HFFc6 (cell line): ENCODE results near the gene PLEKHN1. TPM values are rescaled to one million over a fixed set of nuclear protein-coding genes. Genes with fewer than 3 reads are reported as not detected.

Experiments used
- DNase-seq: peaks from one replicate; pipeline ENCODE4 v3.0.0-alpha.2; 2018
- H3K27ac Mint-ChIP-seq: 2 replicates; pipeline ENCODE4 v1.8.0; 2020; ENCODE audit warnings: mild to moderate bottlenecking, mixed read lengths
- H3K27me3 Mint-ChIP-seq: 2 replicates; pipeline ENCODE4 v1.8.0; 2021; ENCODE audit warnings: mild to moderate bottlenecking, moderate library complexity, mixed read lengths; ENCODE audit not compliant: insufficient read depth
- H3K36me3 Mint-ChIP-seq: 2 replicates; pipeline ENCODE4 v1.8.0; 2021; ENCODE audit warnings: low read depth, mixed read lengths
- H3K4me1 Mint-ChIP-seq: 2 replicates; pipeline ENCODE4 v1.8.0; 2020; ENCODE audit warnings: low read depth, mixed read lengths
- H3K4me3 Mint-ChIP-seq: 2 replicates; pipeline ENCODE4 v1.8.0; 2020; ENCODE audit warnings: mild to moderate bottlenecking, moderate library complexity, mixed read lengths
- H3K9me3 Mint-ChIP-seq: 2 replicates; pipeline ENCODE4 v1.8.0; 2020; ENCODE audit warnings: mild to moderate bottlenecking, mixed read lengths
- total RNA-seq, 6 experiments: library from RNA; stranded (reverse); fragmentation: NEBNext Ultra II Directional; extraction: Animal tissue kit (Norgen Biotek cat#: 25700); gene quantifications; 2 replicates in 1 of 6; 3 replicates in 5 of 6; pipeline ENCODE4 v1.2.3, GENCODE V29; 2021
- TF ChIP-seq, protein P1 (sequence below): fragments of 200-600 bp; sonication (generic); IDR thresholded peaks from 2 replicates; pipeline ENCODE4 v1.5.0; 2021; ENCODE audit warnings: antibody characterized with exemption, mild to moderate bottlenecking

The PLEKHN1 gene
- total RNA-seq, 6 experiments from 2014 or later, result 5.2 to 6.9 (median 6.0) TPM

- Mint-ChIP-seq H3K4me1 (peaks cover under 1% of the 10 kb centered on the region; the same call in 1 of the 2 replicates), H3K36me3 (peaks cover 32% of the 10 kb centered on the region), H3K27me3 (peaks cover 4% of the 10 kb centered on the region), H3K4me3 (no peak overlapping the region), H3K27ac (no peak overlapping the region), H3K9me3 (no peaks in the 10 kb centered on the region)
- TF ChIP-seq, protein P1, sequence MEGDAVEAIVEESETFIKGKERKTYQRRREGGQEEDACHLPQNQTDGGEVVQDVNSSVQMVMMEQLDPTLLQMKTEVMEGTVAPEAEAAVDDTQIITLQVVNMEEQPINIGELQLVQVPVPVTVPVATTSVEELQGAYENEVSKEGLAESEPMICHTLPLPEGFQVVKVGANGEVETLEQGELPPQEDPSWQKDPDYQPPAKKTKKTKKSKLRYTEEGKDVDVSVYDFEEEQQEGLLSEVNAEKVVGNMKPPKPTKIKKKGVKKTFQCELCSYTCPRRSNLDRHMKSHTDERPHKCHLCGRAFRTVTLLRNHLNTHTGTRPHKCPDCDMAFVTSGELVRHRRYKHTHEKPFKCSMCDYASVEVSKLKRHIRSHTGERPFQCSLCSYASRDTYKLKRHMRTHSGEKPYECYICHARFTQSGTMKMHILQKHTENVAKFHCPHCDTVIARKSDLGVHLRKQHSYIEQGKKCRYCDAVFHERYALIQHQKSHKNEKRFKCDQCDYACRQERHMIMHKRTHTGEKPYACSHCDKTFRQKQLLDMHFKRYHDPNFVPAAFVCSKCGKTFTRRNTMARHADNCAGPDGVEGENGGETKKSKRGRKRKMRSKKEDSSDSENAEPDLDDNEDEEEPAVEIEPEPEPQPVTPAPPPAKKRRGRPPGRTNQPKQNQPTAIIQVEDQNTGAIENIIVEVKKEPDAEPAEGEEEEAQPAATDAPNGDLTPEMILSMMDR, result no peak
- no peak for DNase-seq
Observed at GRCh38 chr1:950881-951280, 15.4 kb upstream of the PLEKHN1 start.

DNA sequence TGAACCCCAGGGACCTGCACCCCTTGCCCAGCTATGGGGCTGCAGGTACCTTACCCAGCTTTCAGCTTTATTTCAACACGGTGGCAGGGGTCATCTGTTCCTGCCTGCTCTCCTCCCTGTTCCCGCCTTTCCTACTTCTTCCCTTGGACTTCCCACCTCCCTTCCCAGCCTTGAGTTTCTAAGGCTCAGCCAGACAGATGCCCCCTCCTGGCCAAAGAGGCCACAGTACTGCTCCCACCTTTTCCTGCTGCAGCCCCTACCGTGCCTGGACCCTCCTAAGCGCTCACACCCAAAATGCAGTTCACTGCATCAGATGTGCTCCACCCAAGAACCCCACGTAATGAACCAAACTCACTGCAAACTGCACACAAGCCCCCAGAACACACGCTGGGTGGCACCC, 14.9 kb upstream of the PLEKHN1 start:
- Mint-ChIP-seq H3K27me3 (peaks cover 2% of the 10 kb centered on the region; the same call in 1 of the 2 replicates), H3K4me3 (no peak overlapping the region), H3K36me3 (peaks cover 32% of the 10 kb centered on the region), H3K4me1 (no peaks in the 10 kb centered on the region), H3K9me3 (no peaks in the 10 kb centered on the region), H3K27ac (no peak overlapping the region)
- peak; percentile 16 for DNase-seq
- TF ChIP-seq, protein P1, result peak; percentile 65

DNA sequence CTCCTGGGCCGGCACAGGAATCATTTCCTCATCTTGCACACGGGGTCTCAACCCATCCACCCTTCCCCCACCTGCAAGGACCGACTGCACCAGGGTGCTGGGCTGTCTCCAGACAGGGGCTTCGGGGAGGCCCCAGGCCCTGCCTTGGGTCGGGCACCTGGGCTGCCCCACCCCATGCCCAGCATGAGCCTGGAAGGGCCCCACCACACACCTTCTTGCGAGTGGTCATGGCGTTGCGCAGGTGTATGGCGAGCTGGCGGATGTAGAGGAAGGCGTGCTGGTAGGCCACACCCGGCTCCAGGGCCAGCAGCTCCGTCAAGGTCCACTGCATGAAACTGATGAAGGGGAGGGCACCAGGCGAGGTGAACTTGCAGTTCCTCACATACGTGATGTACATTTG, 14.1 kb upstream of the PLEKHN1 start:
- Mint-ChIP-seq H3K36me3 (peaks cover 33% of the 10 kb centered on the region), H3K27me3 (peaks cover 2% of the 10 kb centered on the region; the same call in 1 of the 2 replicates), H3K4me3 (no peak overlapping the region), H3K9me3 (no peaks in the 10 kb centered on the region), H3K4me1 (peaks cover under 1% of the 10 kb centered on the region), H3K27ac (no peak overlapping the region)
- TF ChIP-seq, protein P1, result no peak
- DNase-seq, result no peak

DNA sequence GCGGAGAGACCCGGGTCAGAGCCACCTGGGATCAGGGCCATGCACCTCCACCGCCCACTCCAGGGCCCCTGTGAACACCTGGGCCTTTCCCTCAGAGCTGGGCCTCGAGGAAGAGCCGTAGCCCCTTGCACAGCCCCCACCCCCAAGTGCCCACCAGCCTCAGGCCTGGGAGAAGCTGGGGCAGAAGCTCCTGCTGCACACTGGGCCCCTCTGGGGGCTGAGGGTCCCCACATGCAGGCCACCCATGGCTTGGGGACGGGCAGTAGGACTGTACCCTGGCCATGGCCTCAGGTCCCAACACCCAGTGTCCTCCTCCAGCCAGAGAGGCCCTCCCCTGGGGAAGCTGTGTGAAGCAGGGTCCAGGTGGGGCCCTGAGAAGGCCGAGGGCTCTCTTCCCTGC, 13.7 kb upstream of the PLEKHN1 start:
- H3K4me1 Mint-ChIP-seq, result peaks cover 5% of the 10 kb centered on the region
- TF ChIP-seq, protein P1, result no peak
- DNase-seq, result no peak
- H3K4me3 Mint-ChIP-seq, result no peak overlapping the region
- H3K9me3 Mint-ChIP-seq, result no peaks in the 10 kb centered on the region
- peaks cover 35% of the 10 kb centered on the region for H3K36me3 Mint-ChIP-seq
- H3K27ac Mint-ChIP-seq, result no peak overlapping the region
- H3K27me3 Mint-ChIP-seq, result peaks cover 2% of the 10 kb centered on the region

GRCh38 chr1:953524-954320, 12.6 kb upstream of the PLEKHN1 start:
- Mint-ChIP-seq H3K4me3 (no peak overlapping the region), H3K36me3 (peaks cover 41% of the 10 kb centered on the region), H3K9me3 (no peaks in the 10 kb centered on the region), H3K4me1 (peaks cover 16% of the 10 kb centered on the region), H3K27ac (no peak overlapping the region), H3K27me3 (peaks cover 2% of the 10 kb centered on the region; the same call in 1 of the 2 replicates)
- TF ChIP-seq, protein P1, result no peak
- no peak for DNase-seq
